Hepatocyte (in vitro differentiated cells): ENCODE measurements around the gene MOCS1. TPM values are rescaled to one million over a fixed set of nuclear protein-coding genes. Genes with fewer than 3 reads are reported as not detected.

ENCODE experiments used
- DNase-seq: peaks from one replicate; pipeline ENCODE4 v3.0.0-alpha.2; 2016; ENCODE audit warnings: low spot score
- H2AFZ ChIP-seq: fragments of 200-600 bp; sonication (generic); 2 replicates; pipeline ENCODE4 v1.6.0; 2016; ENCODE audit warnings: antibody characterized with exemption, mild to moderate bottlenecking
- H3K27ac ChIP-seq: fragments of 200-600 bp; sonication (generic); 2 replicates; pipeline ENCODE4 v1.5.1; 2016; ENCODE audit warnings: mild to moderate bottlenecking
- H3K27me3 ChIP-seq: fragments of 200-600 bp; sonication (generic); 2 replicates; pipeline ENCODE4 v1.6.1; 2016
- H3K36me3 ChIP-seq: fragments of 200-600 bp; sonication (generic); replicated peaks from 2 replicates; pipeline ENCODE4 v1.5.1; 2016; ENCODE audit warnings: low read depth; ENCODE audit not compliant: insufficient read depth
- H3K4me1 ChIP-seq: fragments of 200-600 bp; sonication (generic); 2 replicates; pipeline ENCODE4 v1.5.1; 2016; ENCODE audit warnings: mild to moderate bottlenecking, moderate library complexity; ENCODE audit not compliant: insufficient read depth
- H3K4me2 ChIP-seq: fragments of 200-600 bp; sonication (generic); 2 replicates; pipeline ENCODE4 v1.6.0; 2016
- H3K4me3 ChIP-seq: fragments of 200-600 bp; sonication (generic); 2 replicates; pipeline ENCODE4 v1.5.1; 2016; ENCODE audit warnings: mild to moderate bottlenecking
- H3K79me2 ChIP-seq: fragments of 200-600 bp; sonication (generic); 2 replicates; pipeline ENCODE4 v1.6.0; 2017; ENCODE audit warnings: mild to moderate bottlenecking
- H3K9me2 ChIP-seq: fragments of 200-600 bp; sonication (generic); replicated peaks from 2 replicates; pipeline ENCODE4 v1.6.0; 2017; ENCODE audit warnings: mild to moderate bottlenecking; ENCODE audit not compliant: insufficient read depth
- H3K9me3 ChIP-seq: fragments of 200-600 bp; sonication (generic); 2 replicates; pipeline ENCODE4 v1.5.1; 2016; ENCODE audit warnings: low read depth, mild to moderate bottlenecking
- H4K20me1 ChIP-seq: fragments of 200-600 bp; sonication (generic); 2 replicates; pipeline ENCODE4 v1.6.0; 2016; ENCODE audit warnings: mild to moderate bottlenecking; ENCODE audit not compliant: insufficient read depth, poor library complexity, severe bottlenecking
- EZH2 ChIP-seq: fragments of 200-600 bp; sonication (generic); IDR thresholded peaks from 2 replicates; pipeline ENCODE4 v1.6.1; 2016; ENCODE audit warnings: antibody characterized with exemption, mild to moderate bottlenecking, borderline replicate concordance
- EZH2phosphoT487 ChIP-seq: fragments of 200-600 bp; sonication (generic); IDR thresholded peaks from one replicate; pipeline ENCODE4 v1.6.1; 2018; ENCODE audit warnings: antibody characterized with exemption, mild to moderate bottlenecking, low read depth, moderate library complexity; ENCODE audit not compliant: unreplicated experiment, severe bottlenecking
- WGBS: methylation state at CpG from one replicate; pipeline ENCODE4 v1.1.6; 2016; ENCODE audit warnings: low lambda C conversion rate; ENCODE audit errors: missing lambda C conversion rate; 5-methylcytosine and 5-hydroxymethylcytosine counted together
- polyA plus RNA-seq: library from polyadenylated mRNA; unstranded; fragments of >200 nt; fragmentation: Nextera tagmentation; extraction: Ambion mirVana; gene quantifications from 2 replicates; pipeline ENCODE4 v1.2.1, GENCODE V29; 2016
- total RNA-seq: library from RNA; depleted of rRNA; stranded (reverse); fragments of >200 nt; gene quantifications from 2 replicates; pipeline ENCODE4 v1.2.3, GENCODE V29; 2014
- TF ChIP-seq, protein P1 (sequence below): fragments of 200-600 bp; sonication (generic); IDR thresholded peaks from 2 replicates; pipeline ENCODE4 v1.5.1; 2016; ENCODE audit warnings: antibody characterized with exemption, mild to moderate bottlenecking; ENCODE audit not compliant: poor library complexity

The MOCS1 gene
- total and polyA plus RNA-seq, 2 experiments from 2014 or later, result 10.7 to 13.4 TPM

DNA sequence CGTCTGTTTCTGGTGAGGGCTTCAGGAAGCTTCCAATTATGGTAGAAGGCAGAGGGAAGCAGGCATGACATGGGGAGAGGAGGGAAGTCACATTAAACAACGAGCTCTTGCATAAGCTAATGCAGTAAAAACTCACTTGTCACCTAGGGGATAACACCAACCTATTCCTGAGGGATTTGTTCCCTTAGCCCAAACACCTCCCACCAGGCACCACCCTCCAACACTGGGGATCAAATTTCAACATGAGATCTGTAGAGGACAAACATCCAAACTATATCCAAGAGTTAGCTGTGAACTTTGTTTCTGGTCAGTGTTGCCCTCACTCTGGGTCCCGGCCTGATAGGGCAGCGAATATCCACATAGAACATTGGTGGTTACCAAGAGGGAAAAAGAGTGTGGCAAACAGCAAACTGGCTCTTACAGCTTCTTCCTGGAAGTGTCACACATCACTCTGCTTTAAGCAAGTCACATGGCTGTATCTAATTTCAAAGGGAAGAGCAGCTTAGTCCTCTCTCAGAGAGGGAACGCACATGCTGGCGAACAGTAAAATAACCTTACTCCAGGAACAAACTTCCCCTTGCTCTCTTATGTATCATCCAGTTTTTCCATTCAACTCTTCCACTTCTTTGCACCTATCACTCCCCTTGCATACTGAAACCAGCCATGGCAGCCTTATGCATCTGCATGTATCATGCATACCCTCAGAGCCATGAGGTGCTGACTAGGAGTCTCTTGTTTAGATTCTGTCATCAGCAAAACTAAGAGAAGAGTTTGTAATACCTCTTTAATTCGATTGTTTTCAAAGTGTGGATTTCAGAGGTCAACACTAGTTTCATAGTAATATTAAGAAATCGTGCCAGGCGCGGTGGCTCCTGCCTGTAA lies 4.8 kb upstream of the MOCS1 start:
- no peaks in the 10 kb centered on the region for H3K9me3 ChIP-seq
- DNase-seq, result no peak

DNA sequence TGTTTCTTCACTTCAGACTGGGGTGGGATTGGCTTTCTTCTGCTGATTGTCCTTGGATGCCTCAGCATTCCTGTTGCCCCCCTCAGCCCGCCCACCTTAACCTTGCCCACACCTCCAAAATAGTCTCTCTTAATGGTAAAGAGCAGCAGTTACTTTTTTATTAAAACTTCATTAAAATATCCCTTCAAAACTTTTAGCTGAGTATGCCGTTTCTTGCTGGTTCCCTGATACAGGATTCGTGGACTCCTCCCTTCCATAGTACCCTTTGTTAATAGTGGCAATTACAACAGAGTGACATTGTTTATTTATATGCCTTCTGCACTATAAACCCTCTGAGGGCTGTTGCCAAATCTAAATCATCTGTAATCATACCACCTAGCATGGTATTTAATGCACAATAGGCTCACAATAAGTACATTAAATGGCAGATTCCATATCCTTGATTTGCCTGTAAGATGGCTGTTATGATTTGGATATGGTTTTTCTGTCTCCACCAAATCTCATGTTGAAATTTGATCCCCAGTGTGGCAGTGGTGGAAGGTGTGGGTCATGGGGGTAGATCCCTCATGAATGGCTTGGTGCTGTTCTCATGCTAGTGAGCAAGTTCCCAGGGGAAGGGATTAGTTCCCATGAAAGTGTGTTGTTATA lies 3.5 kb upstream of the MOCS1 start:
- no peaks in the 10 kb centered on the region for H3K27me3 ChIP-seq
- DNase-seq, result no peak
- H3K4me3 ChIP-seq, result no peak overlapping the region
- H4K20me1 ChIP-seq, result no peaks in the 10 kb centered on the region
- 82% methylated on average over 3 of the region's 3 CpGs for WGBS
- H3K4me1 ChIP-seq, result peaks cover 12% of the 10 kb centered on the region
- no peak for TF ChIP-seq EZH2
- TF ChIP-seq EZH2phosphoT487, result no peak
- TF ChIP-seq, protein P1, sequence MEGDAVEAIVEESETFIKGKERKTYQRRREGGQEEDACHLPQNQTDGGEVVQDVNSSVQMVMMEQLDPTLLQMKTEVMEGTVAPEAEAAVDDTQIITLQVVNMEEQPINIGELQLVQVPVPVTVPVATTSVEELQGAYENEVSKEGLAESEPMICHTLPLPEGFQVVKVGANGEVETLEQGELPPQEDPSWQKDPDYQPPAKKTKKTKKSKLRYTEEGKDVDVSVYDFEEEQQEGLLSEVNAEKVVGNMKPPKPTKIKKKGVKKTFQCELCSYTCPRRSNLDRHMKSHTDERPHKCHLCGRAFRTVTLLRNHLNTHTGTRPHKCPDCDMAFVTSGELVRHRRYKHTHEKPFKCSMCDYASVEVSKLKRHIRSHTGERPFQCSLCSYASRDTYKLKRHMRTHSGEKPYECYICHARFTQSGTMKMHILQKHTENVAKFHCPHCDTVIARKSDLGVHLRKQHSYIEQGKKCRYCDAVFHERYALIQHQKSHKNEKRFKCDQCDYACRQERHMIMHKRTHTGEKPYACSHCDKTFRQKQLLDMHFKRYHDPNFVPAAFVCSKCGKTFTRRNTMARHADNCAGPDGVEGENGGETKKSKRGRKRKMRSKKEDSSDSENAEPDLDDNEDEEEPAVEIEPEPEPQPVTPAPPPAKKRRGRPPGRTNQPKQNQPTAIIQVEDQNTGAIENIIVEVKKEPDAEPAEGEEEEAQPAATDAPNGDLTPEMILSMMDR, result no peak
- no peak overlapping the region for H3K27ac ChIP-seq
- H3K9me3 ChIP-seq, result no peaks in the 10 kb centered on the region
- H3K9me2 ChIP-seq, result no peaks in the 10 kb centered on the region
- H2AFZ ChIP-seq, result no peak overlapping the region
- no peak overlapping the region for H3K4me2 ChIP-seq
- H3K36me3 ChIP-seq, result no peaks in the 10 kb centered on the region
- peaks cover 7% of the 10 kb centered on the region for H3K79me2 ChIP-seq

More for the DNA sequence above, 4.8 kb upstream of the MOCS1 start:
- no peak overlapping the region for H3K4me3 ChIP-seq
- H3K79me2 ChIP-seq, result peaks cover 2% of the 10 kb centered on the region
- H3K27ac ChIP-seq, result no peak overlapping the region
- H3K4me2 ChIP-seq, result no peak overlapping the region
- H2AFZ ChIP-seq, result peak overlapping the region; percentile 26
- WGBS, result 72% methylated on average over 10 of the region's 10 CpGs
- TF ChIP-seq EZH2phosphoT487, result no peak
- TF ChIP-seq, protein P1, result no peak
- no peak for TF ChIP-seq EZH2
- no peaks in the 10 kb centered on the region for H3K9me2 ChIP-seq
- H4K20me1 ChIP-seq, result no peaks in the 10 kb centered on the region
- no peaks in the 10 kb centered on the region for H3K36me3 ChIP-seq
- no peaks in the 10 kb centered on the region for H3K27me3 ChIP-seq
- H3K4me1 ChIP-seq, result peaks cover 6% of the 10 kb centered on the region

DNA sequence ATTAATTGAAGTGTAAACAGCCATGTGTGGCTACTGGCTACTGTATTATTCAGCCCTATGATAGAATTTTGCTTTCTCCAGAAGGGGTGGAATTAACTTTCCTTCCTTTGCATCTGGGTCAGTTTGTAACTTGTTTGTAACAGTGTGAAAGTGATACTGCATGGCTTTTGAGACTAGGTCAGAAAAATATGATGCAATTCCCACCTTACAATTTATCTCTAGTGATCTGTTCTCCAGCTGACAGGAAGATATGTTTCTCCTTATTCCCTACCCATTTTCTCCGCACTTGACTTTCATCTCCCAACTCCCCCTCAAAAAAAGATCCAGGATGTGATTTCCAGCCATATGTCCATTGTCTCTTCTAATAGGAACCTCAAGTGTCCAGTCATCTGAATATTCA lies 2.6 kb upstream of the MOCS1 start:
- no peak for DNase-seq
- no peaks in the 10 kb centered on the region for H3K9me2 ChIP-seq
- H3K27ac ChIP-seq, result no peak overlapping the region
- H3K79me2 ChIP-seq, result peaks cover 14% of the 10 kb centered on the region
- no peak overlapping the region for H3K4me3 ChIP-seq
- peaks cover 12% of the 10 kb centered on the region for H3K4me1 ChIP-seq
- no peaks in the 10 kb centered on the region for H3K27me3 ChIP-seq
- TF ChIP-seq, protein P1, result no peak
- TF ChIP-seq EZH2 (no peak), EZH2phosphoT487 (no peak)
- H3K36me3 ChIP-seq, result no peaks in the 10 kb centered on the region
- WGBS, result 95% methylated on average over 1 of the region's 1 CpG
- H3K4me2 ChIP-seq, result no peak overlapping the region
- no peaks in the 10 kb centered on the region for H4K20me1 ChIP-seq
- no peaks in the 10 kb centered on the region for H3K9me3 ChIP-seq
- H2AFZ ChIP-seq, result no peak overlapping the region
